ENCODE data around the gene TULP4. TPM values are rescaled to one million over a fixed set of nuclear protein-coding genes. Genes with fewer than 3 reads are reported as not detected.
A peak's percentile ranks its signal among the peaks of the same experiment; 100 is the strongest.

Gene TULP4
- total RNA-seq, 1 donor from 2014 or later = 100 TPM

- Mint-ChIP-seq H3K4me3 (ENCODE audit: unreplicated experiment) (no peak overlapping the region), H3K27me3 (ENCODE audit: unreplicated experiment) (no peaks in the 10 kb centered on the region), H3K27ac (ENCODE audit: unreplicated experiment) (no peak overlapping the region), H3K36me3 (ENCODE audit: unreplicated experiment) (peaks cover 3% of the 10 kb centered on the region), H3K9me3 (ENCODE audit: unreplicated experiment) (no peaks in the 10 kb centered on the region), H3K4me1 (ENCODE audit: unreplicated experiment) (peaks cover 5% of the 10 kb centered on the region)
- no peak for TF ChIP-seq CTCF (IDR thresholded peaks at IDR 0.05)
- DNase-seq (ENCODE audit: extremely low spot score, unreplicated experiment) = peak; percentile 69
These were observed 58.5 kb downstream of the TULP4 start for GRCh38 chr6:158370805-158371204.

GRCh38 chr6:158371261-158371660 lies 59.0 kb downstream of the TULP4 start:
- Mint-ChIP-seq H3K27me3 (ENCODE audit: unreplicated experiment) (no peaks in the 10 kb centered on the region), H3K36me3 (ENCODE audit: unreplicated experiment) (peaks cover 3% of the 10 kb centered on the region), H3K9me3 (ENCODE audit: unreplicated experiment) (no peaks in the 10 kb centered on the region), H3K4me3 (ENCODE audit: unreplicated experiment) (no peak overlapping the region), H3K27ac (ENCODE audit: unreplicated experiment) (no peak overlapping the region), H3K4me1 (ENCODE audit: unreplicated experiment) (peaks cover 5% of the 10 kb centered on the region)
- no peak for TF ChIP-seq CTCF (IDR thresholded peaks at IDR 0.05)
- DNase-seq (ENCODE audit: extremely low spot score, unreplicated experiment) = no peak

- TF ChIP-seq CTCF (IDR thresholded peaks at IDR 0.05) = no peak
- H3K4me1 Mint-ChIP-seq (ENCODE audit: unreplicated experiment) = peaks cover 10% of the 10 kb centered on the region
- H3K36me3 Mint-ChIP-seq (ENCODE audit: unreplicated experiment) = peaks cover 3% of the 10 kb centered on the region
- H3K4me3 Mint-ChIP-seq (ENCODE audit: unreplicated experiment) = no peak overlapping the region
- no peaks in the 10 kb centered on the region for H3K27me3 Mint-ChIP-seq (ENCODE audit: unreplicated experiment)
- no peaks in the 10 kb centered on the region for H3K9me3 Mint-ChIP-seq (ENCODE audit: unreplicated experiment)
- H3K27ac Mint-ChIP-seq (ENCODE audit: unreplicated experiment) = no peak overlapping the region
- no peak for DNase-seq (ENCODE audit: extremely low spot score, unreplicated experiment)
These were observed 60.3 kb downstream of the TULP4 start for GRCh38 chr6:158372574-158372973.

GRCh38 chr6:158373214-158373613 lies 60.9 kb downstream of the TULP4 start:
- peak; percentile 59 for DNase-seq (ENCODE audit: extremely low spot score, unreplicated experiment)
- Mint-ChIP-seq H3K4me1 (ENCODE audit: unreplicated experiment) (peaks cover 16% of the 10 kb centered on the region), H3K27me3 (ENCODE audit: unreplicated experiment) (no peaks in the 10 kb centered on the region), H3K36me3 (ENCODE audit: unreplicated experiment) (peaks cover 3% of the 10 kb centered on the region), H3K4me3 (ENCODE audit: unreplicated experiment) (no peak overlapping the region), H3K27ac (ENCODE audit: unreplicated experiment) (no peak overlapping the region), H3K9me3 (ENCODE audit: unreplicated experiment) (no peaks in the 10 kb centered on the region)
- TF ChIP-seq CTCF (IDR thresholded peaks at IDR 0.05) = no peak

- Mint-ChIP-seq H3K4me3 (ENCODE audit: unreplicated experiment) (no peak overlapping the region), H3K27me3 (ENCODE audit: unreplicated experiment) (no peaks in the 10 kb centered on the region), H3K27ac (ENCODE audit: unreplicated experiment) (no peak overlapping the region), H3K4me1 (ENCODE audit: unreplicated experiment) (peaks cover 17% of the 10 kb centered on the region), H3K9me3 (ENCODE audit: unreplicated experiment) (no peaks in the 10 kb centered on the region), H3K36me3 (ENCODE audit: unreplicated experiment) (peaks cover 3% of the 10 kb centered on the region)
- TF ChIP-seq CTCF (IDR thresholded peaks at IDR 0.05) = no peak
- peak; percentile 44 for DNase-seq (ENCODE audit: extremely low spot score, unreplicated experiment)
These were observed 61.8 kb downstream of the TULP4 start for GRCh38 chr6:158374020-158374419.

Data from osteocyte (in vitro differentiated cells).